ENCODE measurements around the gene HSPA4. TPM values are rescaled to one million over a fixed set of nuclear protein-coding genes. Genes with fewer than 3 reads are reported as not detected.

HSPA4 gene
- total and polyA plus RNA-seq, 2 of the 13 experiments (the other 11 are each of a cell fraction or from before 2014, with no cell fraction given) = 36.6 to 231 TPM

GRCh38 chr5:133111299-133111698 lies 59.5 kb downstream of the HSPA4 start (continued):
- TF ChIP-seq CREB3 (CRISPR knock-in tag; IDR thresholded peaks at IDR 0.05) (no peak), ZSCAN20 (CRISPR knock-in tag; IDR thresholded peaks at IDR 0.05; ENCODE audit: borderline replicate concordance) (no peak), SMARCC2 (IDR thresholded peaks at IDR 0.05) (no peak), USF2 (IDR thresholded peaks at IDR 0.05; ENCODE audit: low read depth, low read length) (no peak), USF2 (CRISPR knock-in tag; IDR thresholded peaks at IDR 0.05; ENCODE audit: borderline replicate concordance) (no peak), KAT7 (CRISPR knock-in tag; IDR thresholded peaks at IDR 0.05; ENCODE audit: borderline replicate concordance) (no peak), ZSCAN31 (CRISPR knock-in tag; IDR thresholded peaks at IDR 0.05; ENCODE audit: low read depth) (no peak), ZNF558 (CRISPR knock-in tag; IDR thresholded peaks at IDR 0.05; ENCODE audit: borderline replicate concordance) (no peak), THAP11 (CRISPR knock-in tag; IDR thresholded peaks at IDR 0.05) (0 out of 2 replicates have a peak, but pooled peaks have one; percentile 12), TSC22D2 (CRISPR knock-in tag; IDR thresholded peaks at IDR 0.05; ENCODE audit: borderline replicate concordance) (peak; percentile 25; the same call in 1 of the 2 replicates), ATF7 (IDR thresholded peaks at IDR 0.05) (peak; percentile 78), ATF7 (CRISPR knock-in tag; IDR thresholded peaks at IDR 0.05) (no peak), SNAPC5 (CRISPR knock-in tag; IDR thresholded peaks at IDR 0.05; ENCODE audit: borderline replicate concordance) (no peak), RAD21 (CRISPR knock-in tag; IDR thresholded peaks at IDR 0.05) (peak; percentile 90), STAG1 (CRISPR knock-in tag; IDR thresholded peaks at IDR 0.05) (peak; percentile 97), ZNF878 (CRISPR knock-in tag; IDR thresholded peaks at IDR 0.05) (no peak), ZNF24 (IDR thresholded peaks at IDR 0.05) (no peak), NFYB (CRISPR knock-in tag; IDR thresholded peaks at IDR 0.05) (no peak), PCBP1 (IDR thresholded peaks at IDR 0.05; ENCODE audit: borderline replicate concordance, low read depth, low read length) (no peak), ZBTB8A (CRISPR knock-in tag; IDR thresholded peaks at IDR 0.05; ENCODE audit: borderline replicate concordance, low read depth) (no peak), SCMH1 (CRISPR knock-in tag; IDR thresholded peaks at IDR 0.05; ENCODE audit: borderline replicate concordance) (no peak), GATAD1 (CRISPR knock-in tag; IDR thresholded peaks at IDR 0.05) (0 out of 2 replicates have a peak, but pooled peaks have one; percentile 36), ZNF687 (CRISPR knock-in tag; IDR thresholded peaks at IDR 0.05) (no peak), LCORL (IDR thresholded peaks at IDR 0.05) (no peak), LCORL (CRISPR knock-in tag; IDR thresholded peaks at IDR 0.05) (0 out of 2 replicates have a peak, but pooled peaks have one; percentile 15), ZNF576 (CRISPR knock-in tag; IDR thresholded peaks at IDR 0.05) (no peak)
